NCI-H2029 (cell line): Measurements from ENCODE around the gene WDR70.
"Not testable (repeated sequence)": the region's sequence is repeated elsewhere in the genome, so short reads cannot be mapped to it uniquely, and the experiment has no call there.

Experiments used
- DNase-seq: peaks from one replicate; lab custom pipeline; 2025; lab: John Stamatoyannopoulos, UW

Gene WDR70

GRCh38 chr5:37454402-37455055 lies 75.4 kb downstream of the WDR70 start:
- DNase-seq: not testable (repeated sequence)

GRCh38 chr5:37463191-37464051 lies 84.3 kb downstream of the WDR70 start:
- not testable (repeated sequence) for DNase-seq

- DNase-seq: not testable (repeated sequence)
These were observed 85.5 kb downstream of the WDR70 start for GRCh38 chr5:37464581-37464980.

GRCh38 chr5:37469383-37469782 lies 90.3 kb downstream of the WDR70 start:
- not testable (repeated sequence) for DNase-seq

GRCh38 chr5:37471666-37472197 lies 92.6 kb downstream of the WDR70 start:
- DNase-seq: no peak

GRCh38 chr5:37477426-37477825 lies 98.3 kb downstream of the WDR70 start:
- no peak for DNase-seq

GRCh38 chr5:37478121-37478894 lies 99.2 kb downstream of the WDR70 start:
- DNase-seq: no peak

- not testable (repeated sequence) for DNase-seq
These were observed 102.3 kb downstream of the WDR70 start for GRCh38 chr5:37481395-37481794.

- no peak for DNase-seq
These were observed 111.1 kb downstream of the WDR70 start for GRCh38 chr5:37490120-37490810.

- DNase-seq: no peak
These were observed 111.8 kb downstream of the WDR70 start for GRCh38 chr5:37490931-37491330.

GRCh38 chr5:37492778-37493555 lies 113.8 kb downstream of the WDR70 start:
- no peak for DNase-seq

- DNase-seq: no peak
These were observed 115.6 kb downstream of the WDR70 start for GRCh38 chr5:37494756-37495155.

- no peak for DNase-seq
These were observed 116.1 kb downstream of the WDR70 start for GRCh38 chr5:37495210-37495609.

- no peak for DNase-seq
These were observed 116.7 kb downstream of the WDR70 start for GRCh38 chr5:37495668-37496347.

- no peak for DNase-seq
These were observed 117.9 kb downstream of the WDR70 start for GRCh38 chr5:37496902-37497445.

GRCh38 chr5:37501152-37501551 lies 122.0 kb downstream of the WDR70 start:
- DNase-seq: no peak

GRCh38 chr5:37506241-37506640 lies 127.1 kb downstream of the WDR70 start:
- no peak for DNase-seq

GRCh38 chr5:37506722-37507121 lies 127.6 kb downstream of the WDR70 start:
- no peak for DNase-seq

- no peak for DNase-seq
These were observed 132.5 kb downstream of the WDR70 start for GRCh38 chr5:37511646-37512045.

GRCh38 chr5:37514946-37515345 lies 135.8 kb downstream of the WDR70 start:
- DNase-seq: no peak
